ENCODE measurements around the gene ZNF35.

DNA sequence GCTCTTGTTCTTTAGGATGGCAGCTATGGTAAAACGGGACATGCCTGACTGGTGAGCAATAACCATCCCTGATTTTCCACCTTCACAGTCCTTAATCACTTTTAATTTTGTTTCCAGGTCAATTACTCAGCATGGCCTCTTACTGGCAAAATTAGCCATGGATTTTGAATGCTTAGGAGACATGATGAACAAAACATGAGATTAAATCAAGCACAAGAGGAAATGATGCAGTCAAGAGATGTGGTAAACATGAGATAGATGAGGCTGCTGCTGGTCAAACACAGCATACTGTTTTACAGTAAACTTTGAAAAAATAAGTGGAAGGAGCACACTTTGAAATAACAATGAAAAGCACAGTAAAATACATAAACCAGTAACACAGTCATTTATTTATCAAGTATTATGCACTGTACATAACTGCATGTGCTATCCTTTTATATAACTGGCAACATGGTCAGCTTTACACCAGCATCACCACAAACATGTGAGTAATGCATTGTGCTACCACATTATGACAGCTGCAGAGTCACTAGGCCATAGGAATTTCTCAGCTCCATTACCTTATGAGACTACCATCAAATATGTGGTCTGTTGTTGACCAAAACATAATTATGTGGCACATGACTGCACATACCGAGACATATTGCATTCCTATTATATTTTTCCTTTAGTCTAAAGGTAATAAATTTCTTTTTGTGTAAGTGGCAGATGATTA lies 33.8 kb downstream of the ZNF35 start:
- no peak for TF ChIP-seq EZH2phosphoT487 (IDR thresholded peaks at IDR 0.05; ENCODE audit: borderline replicate concordance)
- TF ChIP-seq, protein P1, sequence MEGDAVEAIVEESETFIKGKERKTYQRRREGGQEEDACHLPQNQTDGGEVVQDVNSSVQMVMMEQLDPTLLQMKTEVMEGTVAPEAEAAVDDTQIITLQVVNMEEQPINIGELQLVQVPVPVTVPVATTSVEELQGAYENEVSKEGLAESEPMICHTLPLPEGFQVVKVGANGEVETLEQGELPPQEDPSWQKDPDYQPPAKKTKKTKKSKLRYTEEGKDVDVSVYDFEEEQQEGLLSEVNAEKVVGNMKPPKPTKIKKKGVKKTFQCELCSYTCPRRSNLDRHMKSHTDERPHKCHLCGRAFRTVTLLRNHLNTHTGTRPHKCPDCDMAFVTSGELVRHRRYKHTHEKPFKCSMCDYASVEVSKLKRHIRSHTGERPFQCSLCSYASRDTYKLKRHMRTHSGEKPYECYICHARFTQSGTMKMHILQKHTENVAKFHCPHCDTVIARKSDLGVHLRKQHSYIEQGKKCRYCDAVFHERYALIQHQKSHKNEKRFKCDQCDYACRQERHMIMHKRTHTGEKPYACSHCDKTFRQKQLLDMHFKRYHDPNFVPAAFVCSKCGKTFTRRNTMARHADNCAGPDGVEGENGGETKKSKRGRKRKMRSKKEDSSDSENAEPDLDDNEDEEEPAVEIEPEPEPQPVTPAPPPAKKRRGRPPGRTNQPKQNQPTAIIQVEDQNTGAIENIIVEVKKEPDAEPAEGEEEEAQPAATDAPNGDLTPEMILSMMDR (conservative IDR thresholded peaks at IDR 0.05; ENCODE audit: low read length): no peak

Data from Loucy (cell line).